GM04504 (cell line): ENCODE measurements around the gene ERC1.

Experiments
- DNase-seq: peaks from one replicate; pipeline ENCODE4 v3.0.0-alpha.2; 2012; ENCODE audit warnings: low read depth

The ERC1 gene

GRCh38 chr12:1515010-1515409, 524.0 kb downstream of the ERC1 start:
- no peak for DNase-seq

- no peak for DNase-seq
These were observed 524.4 kb downstream of the ERC1 start for GRCh38 chr12:1515428-1515827.

GRCh38 chr12:1517007-1517406, 526.0 kb downstream of the ERC1 start:
- DNase-seq = peak; percentile 88

- no peak for DNase-seq
These were observed 526.9 kb downstream of the ERC1 start for GRCh38 chr12:1517734-1518525.

- DNase-seq = no peak
These were observed 527.8 kb downstream of the ERC1 start for GRCh38 chr12:1518591-1519516.

GRCh38 chr12:1519642-1520041, 528.6 kb downstream of the ERC1 start:
- no peak for DNase-seq

- no peak for DNase-seq
These were observed 532.0 kb downstream of the ERC1 start for GRCh38 chr12:1523046-1523445.

- DNase-seq = no peak
These were observed 532.6 kb downstream of the ERC1 start for GRCh38 chr12:1523558-1524050.

- DNase-seq = no peak
These were observed 534.8 kb downstream of the ERC1 start for GRCh38 chr12:1525858-1526257.

GRCh38 chr12:1527789-1528188, 536.8 kb downstream of the ERC1 start:
- peak; percentile 80 for DNase-seq

- no peak for DNase-seq
These were observed 537.8 kb downstream of the ERC1 start for GRCh38 chr12:1528791-1529190.

GRCh38 chr12:1529228-1529861, 538.3 kb downstream of the ERC1 start:
- DNase-seq = no peak

GRCh38 chr12:1529862-1530591, 539.0 kb downstream of the ERC1 start:
- DNase-seq = no peak

GRCh38 chr12:1530592-1531152, 539.6 kb downstream of the ERC1 start:
- DNase-seq = no peak

GRCh38 chr12:1531153-1531653, 540.2 kb downstream of the ERC1 start:
- no peak for DNase-seq

GRCh38 chr12:1531654-1532374, 540.8 kb downstream of the ERC1 start:
- DNase-seq = no peak

- DNase-seq = no peak
These were observed 541.5 kb downstream of the ERC1 start for GRCh38 chr12:1532375-1533165.

- no peak for DNase-seq
These were observed 542.2 kb downstream of the ERC1 start for GRCh38 chr12:1533205-1533601.

- no peak for DNase-seq
These were observed 542.7 kb downstream of the ERC1 start for GRCh38 chr12:1533602-1534304.
